ENCODE measurements around the gene TAF1B.

Gene TAF1B

GRCh38 chr2:9808334-9809063 is 34.8 kb upstream of the TAF1B start:
- no peak for DNase-seq

- DNase-seq, result no peak
Observed at GRCh38 chr2:9809064-9809356, 34.3 kb upstream of the TAF1B start.

- no peak for DNase-seq
Observed at GRCh38 chr2:9809448-9810088, 33.7 kb upstream of the TAF1B start.

GRCh38 chr2:9811216-9811615 is 32.1 kb upstream of the TAF1B start:
- no peak for DNase-seq

- DNase-seq, result no peak
Observed at GRCh38 chr2:9811679-9812511, 31.4 kb upstream of the TAF1B start.

- no peak for DNase-seq
Observed at GRCh38 chr2:9812945-9813311, 30.3 kb upstream of the TAF1B start.

- peak; percentile 67 for DNase-seq
Observed at GRCh38 chr2:9813312-9814128, 29.8 kb upstream of the TAF1B start.

- DNase-seq, result no peak
Observed at GRCh38 chr2:9814129-9814868, 29.0 kb upstream of the TAF1B start.

GRCh38 chr2:9815076-9815475 is 28.2 kb upstream of the TAF1B start:
- DNase-seq, result no peak

- DNase-seq, result no peak
Observed at GRCh38 chr2:9815844-9816279, 27.4 kb upstream of the TAF1B start.

GRCh38 chr2:9818097-9818496 is 25.2 kb upstream of the TAF1B start:
- no peak for DNase-seq

- DNase-seq, result no peak
Observed at GRCh38 chr2:9819551-9819950, 23.7 kb upstream of the TAF1B start.

GRCh38 chr2:9820020-9820973 is 23.0 kb upstream of the TAF1B start:
- no peak for DNase-seq

- no peak for DNase-seq
Observed at GRCh38 chr2:9821805-9822445, 21.3 kb upstream of the TAF1B start.

- DNase-seq, result no peak
Observed at GRCh38 chr2:9824441-9824840, 18.8 kb upstream of the TAF1B start.

GRCh38 chr2:9824956-9825720 is 18.1 kb upstream of the TAF1B start:
- no peak for DNase-seq

- DNase-seq, result no peak
Observed at GRCh38 chr2:9826208-9826607, 17.1 kb upstream of the TAF1B start.

GRCh38 chr2:9830685-9831410 is 12.4 kb upstream of the TAF1B start:
- peak; percentile 11 for DNase-seq

- DNase-seq, result no peak
Observed at GRCh38 chr2:9831670-9832069, 11.6 kb upstream of the TAF1B start.
